ENCODE data around the gene MMP14. TPM values are rescaled to one million over a fixed set of nuclear protein-coding genes. Genes with fewer than 3 reads are reported as not detected.

Gene MMP14
- total and polyA plus RNA-seq, 2 of the 8 experiments (the other 6 are each of a cell fraction or from before 2014, with no cell fraction given) = 58.2 to 86.8 TPM

DNA sequence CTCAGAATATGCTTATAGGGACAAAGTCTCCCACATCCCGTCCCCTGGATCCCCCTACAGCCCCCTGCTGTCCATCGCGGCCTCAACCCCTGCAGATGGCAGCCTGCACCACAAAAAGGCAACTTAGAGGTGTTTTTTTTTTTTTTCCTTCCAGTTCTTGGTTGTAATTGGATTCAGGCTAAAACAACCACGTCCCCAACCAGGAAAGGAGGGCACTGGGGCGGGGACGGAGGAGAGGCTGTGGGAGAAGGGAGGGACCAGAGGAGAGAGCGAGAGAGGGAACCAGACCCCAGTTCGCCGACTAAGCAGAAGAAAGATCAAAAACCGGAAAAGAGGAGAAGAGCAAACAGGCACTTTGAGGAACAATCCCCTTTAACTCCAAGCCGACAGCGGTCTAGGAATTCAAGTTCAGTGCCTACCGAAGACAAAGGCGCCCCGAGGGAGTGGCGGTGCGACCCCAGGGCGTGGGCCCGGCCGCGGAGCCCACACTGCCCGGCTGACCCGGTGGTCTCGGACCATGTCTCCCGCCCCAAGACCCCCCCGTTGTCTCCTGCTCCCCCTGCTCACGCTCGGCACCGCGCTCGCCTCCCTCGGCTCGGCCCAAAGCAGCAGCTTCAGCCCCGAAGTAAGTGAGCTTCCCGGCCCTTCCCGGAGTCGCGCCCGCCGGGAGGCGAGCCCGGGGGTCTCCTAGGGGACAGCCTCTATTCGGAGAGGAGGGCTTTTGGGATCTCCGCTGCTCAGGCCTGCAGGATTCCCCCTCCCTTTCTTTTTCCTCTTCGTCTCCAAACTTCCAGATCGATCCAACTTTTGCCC lies at the start of gene MMP14 (continued):
- peak; percentile 36 to 54 for TF ChIP-seq RAD21 (IDR thresholded peaks at IDR 0.05 in 1 of 2, conservative IDR thresholded peaks at IDR 0.05 in 1 of 2; ENCODE audit: low read depth in 2 of 2, low read length in 2 of 2)
- TF ChIP-seq, protein P1, sequence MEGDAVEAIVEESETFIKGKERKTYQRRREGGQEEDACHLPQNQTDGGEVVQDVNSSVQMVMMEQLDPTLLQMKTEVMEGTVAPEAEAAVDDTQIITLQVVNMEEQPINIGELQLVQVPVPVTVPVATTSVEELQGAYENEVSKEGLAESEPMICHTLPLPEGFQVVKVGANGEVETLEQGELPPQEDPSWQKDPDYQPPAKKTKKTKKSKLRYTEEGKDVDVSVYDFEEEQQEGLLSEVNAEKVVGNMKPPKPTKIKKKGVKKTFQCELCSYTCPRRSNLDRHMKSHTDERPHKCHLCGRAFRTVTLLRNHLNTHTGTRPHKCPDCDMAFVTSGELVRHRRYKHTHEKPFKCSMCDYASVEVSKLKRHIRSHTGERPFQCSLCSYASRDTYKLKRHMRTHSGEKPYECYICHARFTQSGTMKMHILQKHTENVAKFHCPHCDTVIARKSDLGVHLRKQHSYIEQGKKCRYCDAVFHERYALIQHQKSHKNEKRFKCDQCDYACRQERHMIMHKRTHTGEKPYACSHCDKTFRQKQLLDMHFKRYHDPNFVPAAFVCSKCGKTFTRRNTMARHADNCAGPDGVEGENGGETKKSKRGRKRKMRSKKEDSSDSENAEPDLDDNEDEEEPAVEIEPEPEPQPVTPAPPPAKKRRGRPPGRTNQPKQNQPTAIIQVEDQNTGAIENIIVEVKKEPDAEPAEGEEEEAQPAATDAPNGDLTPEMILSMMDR (IDR thresholded peaks at IDR 0.05; ENCODE audit: control extremely low read depth in 1 of 3, insufficient read depth in 1 of 3, low read depth in 1 of 3, low read length in 3 of 3) = peak; percentile 29 to 41 (median 34); a peak in 3 of 4 replicates
- TF ChIP-seq, protein P2, sequence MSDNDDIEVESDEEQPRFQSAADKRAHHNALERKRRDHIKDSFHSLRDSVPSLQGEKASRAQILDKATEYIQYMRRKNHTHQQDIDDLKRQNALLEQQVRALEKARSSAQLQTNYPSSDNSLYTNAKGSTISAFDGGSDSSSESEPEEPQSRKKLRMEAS (IDR thresholded peaks at IDR 0.05) = no peak
- TF ChIP-seq SAP30 (IDR thresholded peaks at IDR 0.05; ENCODE audit: insufficient read depth, insufficient replicate concordance, low read length) = no peak
- peak; percentile 39 for TF ChIP-seq TBP (IDR thresholded peaks at IDR 0.05; ENCODE audit: low read depth, low read length)
- no peak for TF ChIP-seq CBX8 (IDR thresholded peaks at IDR 0.05; ENCODE audit: borderline replicate concordance, low read depth, low read length)
- TF ChIP-seq EGR1 (IDR thresholded peaks at IDR 0.05; ENCODE audit: borderline replicate concordance, low read depth, low read length) = no peak
- peak; percentile 83 for TF ChIP-seq CTBP2 (IDR thresholded peaks at IDR 0.05; ENCODE audit: borderline replicate concordance, insufficient read depth, insufficient read length, low read length)
- TF ChIP-seq GABPA (IDR thresholded peaks at IDR 0.05; ENCODE audit: borderline replicate concordance, insufficient read depth, low read length) = no peak
- TF ChIP-seq POLR2A (IDR thresholded peaks at IDR 0.05; ENCODE audit: control extremely low read depth in 1 of 2, low read depth in 2 of 2, low read length in 2 of 2) = peak; percentile 43 to 72; a peak in 2 of 3 replicates
- peak; percentile 46 for TF ChIP-seq POLR2AphosphoS5 (IDR thresholded peaks at IDR 0.05; ENCODE audit: low read depth, low read length)
- no peak for TF ChIP-seq SIX5 (IDR thresholded peaks at IDR 0.05; ENCODE audit: low read depth, low read length)
- peak; percentile 20 for TF ChIP-seq ASH2L (IDR thresholded peaks at IDR 0.05; ENCODE audit: low read length)
- no peak for TF ChIP-seq EZH2 (IDR thresholded peaks at IDR 0.05; ENCODE audit: low read depth, low read length, severe bottlenecking)
- TF ChIP-seq SP1 (IDR thresholded peaks at IDR 0.05; ENCODE audit: low read depth, low read length) = no peak
- no peak for TF ChIP-seq HDAC6 (IDR thresholded peaks at IDR 0.05; ENCODE audit: low read depth, low read length)

Measured in H1 (cell line).